GM12878 (cell line): ENCODE data around the gene FAM181B.

Source experiments
- BRCA1 ChIP-seq: IDR thresholded peaks from 2 replicates; pipeline ENCODE4 v1.6.1; 2011; ENCODE audit warnings: low read depth, low read length, improper control_type of control experiment
- POLR2A ChIP-seq: IDR thresholded peaks from 2 replicates; pipeline ENCODE4 v1.6.1; 2011; ENCODE audit warnings: low read depth, mild to moderate bottlenecking, low read length
- RFX5 ChIP-seq: IDR thresholded peaks from 2 replicates; pipeline ENCODE4 v1.6.1; 2011; ENCODE audit warnings: low read depth, low read length, improper control_type of control experiment
- SIN3A ChIP-seq: IDR thresholded peaks from 2 replicates; pipeline ENCODE4 v1.6.1; 2012; ENCODE audit warnings: low read depth, low read length, improper control_type of control experiment
- SMC3 ChIP-seq: IDR thresholded peaks from 2 replicates; pipeline ENCODE4 v1.6.1; 2011; ENCODE audit warnings: low read length, improper control_type of control experiment, borderline replicate concordance
- TAF1 ChIP-seq: IDR thresholded peaks from 2 replicates; pipeline ENCODE4 v1.6.1; 2011; ENCODE audit warnings: mild to moderate bottlenecking, low read depth, low read length, borderline replicate concordance
- TF ChIP-seq, protein P1 (sequence below): IDR thresholded peaks from 2 replicates; pipeline ENCODE4 v1.6.1; 2011; ENCODE audit warnings: borderline replicate concordance, low read depth, mild to moderate bottlenecking, moderate library complexity, low read length; ENCODE audit not compliant: insufficient read depth, poor library complexity, severe bottlenecking
- TF ChIP-seq, protein P2 (sequence below), 3 experiments: IDR thresholded peaks in 2 of 3; conservative IDR thresholded peaks in 1 of 3; 2 replicates each; pipeline ENCODE4 v1.5.1; 2011; ENCODE audit warnings: low read depth in 3 of 3, low read length in 3 of 3, mild to moderate bottlenecking in 3 of 3, control low read depth in 2 of 3, moderate library complexity in 2 of 3, inconsistent platforms in 1 of 3, mixed read lengths in 1 of 3; ENCODE audit not compliant: control insufficient read depth in 2 of 3, insufficient read depth in 1 of 3; ENCODE audit errors: extremely low read depth in 1 of 3

GRCh38 chr11:82698576-82699352 lies 34.9 kb downstream of the FAM181B start:
- no peak for TF ChIP-seq POLR2A
- no peak for TF ChIP-seq SIN3A
- TF ChIP-seq, protein P1, sequence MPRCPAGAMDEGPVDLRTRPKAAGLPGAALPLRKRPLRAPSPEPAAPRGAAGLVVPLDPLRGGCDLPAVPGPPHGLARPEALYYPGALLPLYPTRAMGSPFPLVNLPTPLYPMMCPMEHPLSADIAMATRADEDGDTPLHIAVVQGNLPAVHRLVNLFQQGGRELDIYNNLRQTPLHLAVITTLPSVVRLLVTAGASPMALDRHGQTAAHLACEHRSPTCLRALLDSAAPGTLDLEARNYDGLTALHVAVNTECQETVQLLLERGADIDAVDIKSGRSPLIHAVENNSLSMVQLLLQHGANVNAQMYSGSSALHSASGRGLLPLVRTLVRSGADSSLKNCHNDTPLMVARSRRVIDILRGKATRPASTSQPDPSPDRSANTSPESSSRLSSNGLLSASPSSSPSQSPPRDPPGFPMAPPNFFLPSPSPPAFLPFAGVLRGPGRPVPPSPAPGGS: no peak
- no peak for TF ChIP-seq RFX5
- no peak for TF ChIP-seq BRCA1
- TF ChIP-seq, protein P2, sequence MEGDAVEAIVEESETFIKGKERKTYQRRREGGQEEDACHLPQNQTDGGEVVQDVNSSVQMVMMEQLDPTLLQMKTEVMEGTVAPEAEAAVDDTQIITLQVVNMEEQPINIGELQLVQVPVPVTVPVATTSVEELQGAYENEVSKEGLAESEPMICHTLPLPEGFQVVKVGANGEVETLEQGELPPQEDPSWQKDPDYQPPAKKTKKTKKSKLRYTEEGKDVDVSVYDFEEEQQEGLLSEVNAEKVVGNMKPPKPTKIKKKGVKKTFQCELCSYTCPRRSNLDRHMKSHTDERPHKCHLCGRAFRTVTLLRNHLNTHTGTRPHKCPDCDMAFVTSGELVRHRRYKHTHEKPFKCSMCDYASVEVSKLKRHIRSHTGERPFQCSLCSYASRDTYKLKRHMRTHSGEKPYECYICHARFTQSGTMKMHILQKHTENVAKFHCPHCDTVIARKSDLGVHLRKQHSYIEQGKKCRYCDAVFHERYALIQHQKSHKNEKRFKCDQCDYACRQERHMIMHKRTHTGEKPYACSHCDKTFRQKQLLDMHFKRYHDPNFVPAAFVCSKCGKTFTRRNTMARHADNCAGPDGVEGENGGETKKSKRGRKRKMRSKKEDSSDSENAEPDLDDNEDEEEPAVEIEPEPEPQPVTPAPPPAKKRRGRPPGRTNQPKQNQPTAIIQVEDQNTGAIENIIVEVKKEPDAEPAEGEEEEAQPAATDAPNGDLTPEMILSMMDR (IDR thresholded peaks at IDR 0.05 in 2 of 3, conservative IDR thresholded peaks at IDR 0.05 in 1 of 3; ENCODE audit: control insufficient read depth in 2 of 3, extremely low read depth in 1 of 3, insufficient read depth in 1 of 3, low read depth in 3 of 3, low read length in 3 of 3): no peak
- TF ChIP-seq TAF1: no peak
- TF ChIP-seq SMC3: no peak
